Peyer's patch (tissue), 4 donors: ENCODE data around the gene SLC6A18.

Source experiments
- CTCF ChIP-seq, 6 experiments: fragments of 450-650 bp in 4 of 6; fragments of 200-600 bp in 2 of 6; sonication (generic) in 1 of 6; IDR thresholded peaks; one replicate each; pipeline ENCODE4 v1.5.1; 2017 to 2019; ENCODE audit warnings: antibody characterized with exemption in 6 of 6, mild to moderate bottlenecking in 3 of 6, moderate library complexity in 1 of 6
- POLR2A ChIP-seq, 2 donors: fragments of 450-650 bp; IDR thresholded peaks; one replicate each; pipeline ENCODE4 v1.5.1; 2017; ENCODE audit warnings: antibody characterized with exemption in 2 of 2, mild to moderate bottlenecking in 2 of 2, moderate library complexity in 2 of 2

- TF ChIP-seq POLR2A (IDR thresholded peaks at IDR 0.05) (no peak), CTCF (IDR thresholded peaks at IDR 0.05) (no peak)
Observed at GRCh38 chr5:1295650-1296037, 70.5 kb downstream of the SLC6A18 start.
